ENCODE results near the gene SLC66A3.

Gene SLC66A3

DNA sequence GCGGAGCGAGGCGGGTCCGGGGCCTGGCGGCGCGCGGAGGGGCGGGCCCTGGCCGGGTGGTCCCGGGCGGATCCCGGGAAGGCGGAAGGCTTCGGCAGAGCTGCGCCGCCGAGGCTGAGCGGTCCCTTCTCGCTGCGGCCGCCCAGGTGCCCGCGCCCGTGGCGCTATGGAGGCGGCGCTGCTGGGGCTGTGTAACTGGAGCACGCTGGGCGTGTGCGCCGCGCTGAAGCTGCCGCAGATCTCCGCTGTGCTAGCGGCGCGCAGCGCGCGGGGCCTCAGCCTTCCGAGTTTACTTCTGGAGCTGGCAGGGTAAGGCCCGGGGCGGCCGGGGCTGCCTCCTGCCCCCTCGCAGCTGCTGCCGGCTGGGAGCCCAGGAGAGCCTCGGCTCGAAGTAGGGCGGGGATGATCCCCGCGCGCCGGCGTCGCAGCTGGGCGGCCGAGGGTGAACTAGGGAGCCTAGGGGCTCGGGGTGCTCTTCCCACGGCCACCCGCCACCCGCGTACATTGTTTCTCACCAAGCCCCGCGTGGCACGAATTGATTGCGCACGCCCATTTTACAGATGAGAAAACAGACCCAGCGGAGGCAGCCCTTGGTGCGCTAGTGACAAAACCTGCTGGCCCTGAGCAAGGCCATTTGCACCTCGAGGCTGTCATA is at the start of gene SLC66A3:
Gene SLC66A3 (plus strand): TSS at position 87 of the 655 bp plus-strand sequence. CDS start 80 bp downstream, at position 167.
- DNase-seq: peak; percentile 92

- no peak for DNase-seq
Observed at GRCh38 chr2:11109002-11109401, 46.3 kb upstream of the SLC66A3 start.

DNA sequence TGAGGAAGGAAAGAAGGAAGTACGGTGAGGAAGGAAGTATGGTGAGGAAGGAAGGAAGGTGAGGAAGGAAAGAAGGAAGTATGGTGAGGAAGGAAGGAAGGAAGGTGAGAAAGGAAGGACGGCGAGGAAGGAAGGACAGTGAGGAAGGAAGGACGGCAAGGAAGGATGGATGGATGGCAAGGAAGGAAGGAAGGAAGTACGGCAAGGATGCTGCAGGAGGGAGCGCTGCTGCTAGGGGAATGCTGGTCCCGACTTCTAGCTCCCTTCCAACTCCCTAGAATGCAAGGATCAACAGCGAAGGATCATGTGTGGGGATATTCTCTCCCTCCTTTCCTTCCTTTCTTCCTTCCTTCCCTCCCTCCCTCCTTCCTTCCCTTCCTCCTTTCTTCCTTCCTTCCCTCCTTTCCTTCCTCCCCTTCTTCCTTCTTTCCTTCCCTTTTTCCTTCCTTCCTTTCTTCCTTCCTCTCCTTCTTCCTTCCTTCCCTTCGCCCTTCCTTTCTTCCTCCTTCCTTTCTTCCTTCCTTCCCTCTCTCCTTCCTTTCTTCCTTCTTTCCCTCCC is 42.3 kb upstream of the SLC66A3 start:
- no peak for DNase-seq

DNA sequence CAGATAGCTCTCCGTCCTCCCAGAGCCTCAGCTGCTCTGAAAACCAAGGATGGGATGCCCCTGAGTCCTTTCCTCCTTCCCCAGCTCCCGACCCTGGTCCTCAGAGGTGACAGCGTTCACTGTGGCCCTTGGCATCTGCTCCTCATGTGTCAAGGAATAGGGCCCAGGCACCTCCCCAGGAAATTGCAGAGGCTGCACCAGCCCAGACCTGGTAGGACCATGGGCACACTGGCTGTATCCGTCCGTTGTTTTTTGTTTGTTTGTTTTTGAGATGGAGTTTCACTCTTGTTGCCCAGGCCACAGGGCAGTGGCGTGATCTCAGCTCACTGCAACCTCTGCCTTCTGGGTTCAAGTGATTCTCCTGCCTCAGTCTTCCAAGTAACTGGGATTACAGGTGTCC is 37.5 kb upstream of the SLC66A3 start:
- DNase-seq: no peak

DNA sequence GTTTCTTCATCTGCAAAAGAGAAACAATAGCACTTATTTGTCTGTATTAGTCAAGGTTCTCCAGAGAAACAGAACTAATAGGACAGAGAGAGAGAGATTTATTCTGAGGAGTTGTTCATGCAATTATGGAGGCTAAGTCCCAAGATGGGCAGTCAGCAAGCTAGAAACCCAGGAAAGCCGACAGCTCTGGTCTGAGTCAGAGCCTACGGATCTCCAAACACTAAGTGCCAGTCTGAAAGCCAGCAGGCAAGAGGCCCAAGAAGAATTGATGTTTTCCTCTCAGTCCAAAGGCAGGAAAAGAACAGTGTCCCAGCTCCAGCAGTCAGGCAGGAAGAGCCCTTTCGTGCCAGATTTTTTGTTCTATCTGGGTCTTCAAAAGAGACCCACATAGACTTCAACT is 36.5 kb upstream of the SLC66A3 start:
- DNase-seq: no peak

DNA sequence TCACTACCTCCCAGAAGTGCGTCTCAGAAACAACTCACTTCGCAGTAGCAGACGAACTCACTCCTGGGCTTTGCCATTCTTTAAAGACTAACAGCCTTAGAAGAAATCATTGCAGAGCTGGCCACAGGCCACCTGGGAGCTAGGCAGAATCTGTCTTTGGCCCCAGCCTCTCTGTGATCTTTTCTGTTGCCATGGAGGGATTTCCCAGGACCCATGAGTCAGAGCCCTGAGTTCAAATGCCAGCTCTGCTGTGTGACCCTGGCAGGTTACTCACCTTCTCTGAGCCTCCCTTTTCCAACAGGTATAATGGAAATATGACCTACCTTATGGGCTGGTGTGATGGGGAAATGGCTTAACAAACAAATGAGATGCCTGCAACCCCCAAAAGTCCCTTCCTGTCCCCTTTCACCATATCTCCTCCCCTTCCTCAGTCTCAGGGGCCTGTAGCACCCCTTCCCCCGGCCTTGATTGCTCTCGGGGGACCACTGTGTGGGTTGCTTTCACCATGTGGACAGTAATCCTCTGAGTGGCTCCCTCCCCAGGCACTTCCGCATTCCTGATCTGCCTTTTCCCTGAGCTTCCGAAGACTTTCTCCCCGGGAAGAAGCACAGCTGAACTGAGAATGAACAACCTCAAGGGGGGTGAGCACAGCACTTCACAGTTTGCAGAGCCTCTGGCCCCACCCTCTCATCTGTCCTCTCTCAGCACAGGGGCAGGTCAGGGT is 34.0 kb upstream of the SLC66A3 start:
- no peak for DNase-seq

DNA sequence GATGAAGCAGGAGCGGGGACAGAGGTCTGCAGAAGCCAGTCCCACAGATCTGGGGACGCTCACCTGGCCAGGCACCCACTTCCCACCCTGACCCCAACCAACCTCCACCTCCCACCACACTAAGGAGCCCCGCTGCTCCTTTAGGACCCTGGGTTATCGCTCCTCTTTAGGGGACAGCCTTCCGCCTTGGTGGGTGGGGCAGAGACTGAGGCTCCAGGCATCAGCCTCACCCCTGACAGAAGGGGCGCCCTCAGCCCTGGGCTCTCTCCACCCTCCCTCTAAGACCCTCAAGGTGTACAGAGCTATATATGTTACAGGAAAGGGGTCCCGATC is 33.5 kb upstream of the SLC66A3 start:
- no peak for DNase-seq

- no peak for DNase-seq
Observed at GRCh38 chr2:11122380-11122779, 32.9 kb upstream of the SLC66A3 start.

DNA sequence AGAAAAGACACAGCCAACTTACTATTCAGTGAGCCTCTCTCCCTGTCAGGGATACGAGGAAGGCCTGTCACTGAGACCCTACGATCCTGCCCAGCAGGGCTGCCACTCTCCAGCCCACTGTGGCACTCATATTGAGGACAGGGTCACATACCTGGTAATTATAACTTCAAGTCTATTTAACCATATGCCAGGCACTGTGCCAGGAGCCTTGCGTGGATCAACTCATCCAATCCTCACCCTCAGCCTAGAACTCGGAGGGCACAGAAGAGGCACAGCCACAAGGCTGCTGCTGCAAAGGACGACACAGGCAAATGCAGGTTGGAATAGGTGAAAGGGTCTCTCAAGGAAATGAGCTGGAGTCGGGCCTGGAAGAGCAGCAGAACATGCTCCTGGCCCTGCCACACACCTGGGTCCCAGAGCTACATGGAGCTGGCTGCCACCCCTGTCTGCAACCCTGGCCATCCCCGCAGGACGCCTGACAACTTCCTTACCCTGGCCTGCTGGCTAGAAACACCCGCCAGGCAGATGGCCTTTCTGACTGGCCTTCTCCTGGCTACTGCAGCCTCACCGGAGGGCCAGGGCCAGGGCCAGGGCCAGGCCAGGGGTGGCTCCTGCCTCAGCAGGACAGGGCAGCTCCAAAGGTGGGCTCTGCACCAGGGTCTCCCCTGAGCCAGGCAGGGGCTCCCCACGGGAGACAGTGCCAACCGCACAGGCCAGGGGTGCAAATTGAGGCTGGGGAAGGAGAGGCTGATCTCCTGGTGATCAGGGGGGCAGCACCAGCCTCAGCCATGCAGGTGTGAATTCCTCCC is 32.1 kb upstream of the SLC66A3 start:
- no peak for DNase-seq

- peak; percentile 67 for DNase-seq
Observed at GRCh38 chr2:11123856-11124759, 31.2 kb upstream of the SLC66A3 start.

DNA sequence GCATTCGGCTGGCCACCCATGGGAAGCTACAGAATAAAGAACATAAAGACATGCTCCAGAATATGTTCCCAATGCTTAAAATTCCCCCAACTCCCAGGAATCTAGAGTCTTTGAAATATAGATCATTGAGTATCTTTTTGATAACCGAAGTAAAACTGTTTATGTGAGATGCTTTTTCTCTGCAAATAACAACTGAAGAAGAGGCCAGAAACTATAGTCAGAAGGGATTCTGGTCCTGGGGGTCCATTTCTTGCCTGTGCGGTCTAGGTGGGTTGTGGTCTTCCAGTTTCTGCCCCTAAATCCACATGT is 30.6 kb upstream of the SLC66A3 start:
- no peak for DNase-seq

GRCh38 chr2:11127761-11128160 is 27.5 kb upstream of the SLC66A3 start:
- DNase-seq: no peak

DNA sequence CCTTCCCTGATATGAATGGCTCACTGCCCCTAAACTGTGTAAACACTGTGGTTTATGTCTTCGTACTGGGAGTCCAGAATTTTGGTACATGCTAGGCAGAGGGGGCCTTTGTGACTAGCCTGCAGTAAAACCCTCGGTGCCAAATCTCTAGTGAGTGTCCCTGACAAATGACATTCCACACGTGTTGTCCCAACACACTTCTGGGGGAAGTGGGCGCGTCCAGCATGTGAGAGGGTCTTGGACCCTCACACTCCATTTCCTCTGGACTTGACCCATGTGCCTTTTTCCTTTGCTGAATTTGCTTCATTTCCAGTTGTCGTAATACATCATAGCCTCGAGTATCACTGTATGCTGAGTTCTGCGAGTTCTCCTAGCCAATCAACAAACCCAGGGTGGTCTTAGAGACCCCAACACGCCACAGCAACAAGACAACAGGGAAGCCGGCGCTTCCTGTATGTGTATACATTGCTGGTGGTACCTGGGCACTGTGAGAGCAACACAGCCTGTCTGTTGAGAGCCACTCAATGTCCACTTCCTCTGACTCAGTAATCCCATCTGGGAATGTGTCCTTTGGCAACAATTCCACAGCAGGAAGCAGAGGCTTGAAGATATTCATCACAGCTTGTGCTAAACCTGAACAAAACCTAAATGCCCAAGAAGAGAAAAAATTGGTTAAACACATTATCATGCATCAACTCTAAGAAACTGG is 26.9 kb upstream of the SLC66A3 start:
- DNase-seq: no peak

DNA sequence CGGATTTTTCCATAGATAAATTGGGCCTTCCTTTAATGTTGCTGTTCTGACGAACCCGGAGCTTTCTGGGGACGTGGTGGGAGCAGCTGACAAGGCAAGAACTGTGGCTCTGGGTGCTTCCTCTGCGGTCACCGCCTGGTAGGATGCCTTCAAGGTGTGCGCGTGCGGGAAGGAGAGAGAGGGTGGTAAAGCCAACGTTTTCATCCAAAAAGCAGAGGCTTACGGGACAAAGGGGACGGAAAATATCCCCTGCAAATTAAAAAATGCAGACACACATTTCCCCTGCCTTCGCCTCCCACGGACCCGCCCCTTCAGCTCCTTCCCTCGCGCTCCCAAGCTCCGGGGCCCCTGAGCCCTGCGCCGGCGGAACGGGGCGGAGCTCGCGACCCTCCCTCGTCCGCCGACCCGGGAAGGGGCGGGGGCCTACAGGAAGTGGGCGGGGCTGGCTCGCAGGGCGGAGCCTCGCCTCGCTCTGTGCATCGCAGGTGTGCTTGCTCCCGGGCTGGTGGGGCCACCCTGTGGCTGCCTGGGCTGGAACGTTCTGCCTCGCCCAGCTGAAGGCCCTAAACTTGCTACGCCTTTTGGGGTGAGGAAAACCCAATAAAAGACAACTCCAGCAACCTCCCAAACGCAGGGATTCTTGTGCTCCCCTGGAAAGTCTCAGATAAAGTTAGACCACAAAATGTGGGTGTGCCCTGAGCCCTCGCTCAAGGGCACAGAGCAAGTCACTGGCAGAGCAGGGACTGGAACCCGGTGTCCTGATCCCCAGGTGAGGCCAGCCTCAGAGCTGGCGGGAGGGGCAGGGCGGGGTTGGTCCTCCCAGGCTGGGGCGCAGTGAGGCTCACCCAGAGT is 25.4 kb upstream of the SLC66A3 start:
- DNase-seq: peak; percentile 62

- DNase-seq: no peak
Observed at GRCh38 chr2:11131166-11131920, 23.9 kb upstream of the SLC66A3 start.

GRCh38 chr2:11132036-11132671 is 23.1 kb upstream of the SLC66A3 start:
- no peak for DNase-seq

- no peak for DNase-seq
Observed at GRCh38 chr2:11133238-11133935, 21.9 kb upstream of the SLC66A3 start.

DNA sequence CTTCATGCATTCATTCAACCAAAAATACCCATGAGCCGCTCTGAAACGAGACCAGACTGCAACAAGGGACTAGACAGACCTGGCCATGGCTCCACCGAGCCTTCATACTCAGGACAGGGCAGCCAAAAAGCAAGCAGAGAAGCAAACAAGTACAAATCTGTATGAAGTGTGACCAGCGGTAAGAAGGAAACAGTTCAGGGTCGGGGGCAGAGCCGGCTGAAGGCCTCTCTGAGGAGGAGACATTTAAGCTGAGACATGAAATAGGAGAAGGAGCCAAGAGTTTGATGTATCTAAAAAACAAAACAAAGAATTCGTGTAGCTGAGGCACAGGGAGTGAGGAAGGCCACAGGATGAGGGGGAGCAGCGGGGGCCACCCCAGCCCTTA is 21.3 kb upstream of the SLC66A3 start:
- no peak for DNase-seq

DNA sequence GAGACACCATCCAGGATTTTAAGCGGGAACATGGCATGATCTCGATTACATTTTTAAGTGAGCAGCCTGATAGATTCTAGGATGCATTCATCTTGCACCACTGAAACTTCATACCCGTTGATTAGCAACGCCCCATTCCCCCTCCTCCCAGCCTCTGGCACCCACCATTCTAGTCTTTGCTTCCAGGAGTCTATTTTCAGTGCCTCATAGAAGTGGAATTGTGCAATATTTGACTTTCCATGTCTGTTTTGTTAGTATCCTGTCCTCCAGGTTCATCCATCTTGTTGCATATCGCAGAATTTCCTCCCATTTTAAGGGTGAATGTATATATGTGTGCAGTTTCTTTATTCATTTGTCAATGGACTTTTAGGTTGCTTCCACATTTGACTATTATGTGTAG is 20.9 kb upstream of the SLC66A3 start:
- no peak for DNase-seq
